Lower lobe of right lung (tissue), 2 donors: Measurements from ENCODE around the gene NGEF. TPM values are rescaled to one million over a fixed set of nuclear protein-coding genes. Genes with fewer than 3 reads are reported as not detected.

Experiments used
- ATAC-seq, 2 donors: fragments of 200-7000 bp; cut with Tn5 transposase; one replicate each; pipeline ENCODE4 v1.9.1; 2020 to 2022; ENCODE audit warnings: mild to moderate bottlenecking in 2 of 2, moderate library complexity in 2 of 2
- DNase-seq: peaks from one replicate; pipeline ENCODE4 v3.0.0-alpha.2; 2020
- H3K27ac ChIP-seq: fragments of 200-600 bp; one replicate; pipeline ENCODE4 v1.8.0; 2022
- H3K27me3 ChIP-seq: fragments of 200-600 bp; one replicate; pipeline ENCODE4 v1.8.0; 2022; ENCODE audit warnings: low read depth
- H3K36me3 ChIP-seq: fragments of 200-600 bp; one replicate; pipeline ENCODE4 v1.8.0; 2022; ENCODE audit warnings: mild to moderate bottlenecking
- H3K4me1 ChIP-seq: fragments of 200-600 bp; one replicate; pipeline ENCODE4 v1.8.0; 2022
- H3K4me3 ChIP-seq: fragments of 200-600 bp; one replicate; pipeline ENCODE4 v1.8.0; 2022; ENCODE audit warnings: mild to moderate bottlenecking
- H3K9me3 ChIP-seq: fragments of 200-600 bp; one replicate; pipeline ENCODE4 v1.8.0; 2022
- intact Hi-C: fragments of 100-400 bp; cut with DNase I; formaldehyde crosslinking; loops from one replicate; pipeline ENCODE4 v1.11.0; 2022
- total RNA-seq: library from RNA; stranded (reverse); fragmentation: NEBNext Ultra II Directional; extraction: Animal tissue kit (Norgen Biotek cat#: 25700); gene quantifications from one replicate; pipeline ENCODE4 v1.2.1, GENCODE V29; 2021
- TF ChIP-seq, protein P1 (sequence below): fragments of 200-600 bp; IDR thresholded peaks from one replicate; pipeline ENCODE4 v1.8.0; 2022; ENCODE audit warnings: antibody characterized with exemption, mild to moderate bottlenecking
- donor health status: DM: no; HTN: yes; CAD: no; lungs with severe emphysema.

NGEF gene
- total RNA-seq, 1 donor from 2014 or later, result 1.7 TPM

DNA sequence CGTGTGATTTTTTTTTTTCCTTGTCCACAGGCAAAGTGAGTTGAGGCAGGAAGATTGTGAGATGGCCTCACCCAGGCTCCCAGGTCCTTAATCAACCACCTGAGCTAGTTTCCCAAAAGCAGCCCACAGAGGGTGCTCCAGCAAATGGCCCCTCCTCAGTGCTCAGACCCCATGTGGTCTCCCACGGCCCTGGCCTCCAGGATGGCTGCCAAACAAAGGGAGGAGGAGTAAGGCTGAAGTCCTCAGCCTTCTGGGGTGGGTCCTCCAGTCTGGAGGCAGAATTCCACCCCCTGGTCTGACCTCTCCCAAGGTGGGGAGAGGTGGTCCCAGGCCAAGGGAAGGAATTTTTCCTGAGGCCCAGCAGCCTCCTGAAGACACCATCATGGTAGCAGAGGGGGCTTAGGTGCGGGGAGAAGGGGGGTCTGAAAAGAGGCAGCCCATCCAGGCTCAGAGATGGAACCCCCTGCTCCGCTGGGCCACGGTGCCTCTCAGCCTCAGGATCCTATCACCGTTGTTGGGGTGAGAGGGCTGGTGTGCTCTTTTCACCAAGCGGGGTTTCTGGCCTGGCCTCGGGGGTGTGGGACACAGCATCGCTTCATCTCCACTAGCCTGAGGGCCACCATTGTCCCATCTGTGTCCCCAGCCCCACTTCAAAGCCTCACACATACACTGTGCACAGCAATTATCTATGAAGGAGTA, 2.3 kb downstream of the NGEF start:
- Histone ChIP-seq H3K4me3 (no peak overlapping the region), H3K9me3 (no peaks in the 10 kb centered on the region), H3K27me3 (no peaks in the 10 kb centered on the region), H3K4me1 (peaks cover 9% of the 10 kb centered on the region), H3K36me3 (no peaks in the 10 kb centered on the region), H3K27ac (no peak overlapping the region)
- TF ChIP-seq, protein P1, sequence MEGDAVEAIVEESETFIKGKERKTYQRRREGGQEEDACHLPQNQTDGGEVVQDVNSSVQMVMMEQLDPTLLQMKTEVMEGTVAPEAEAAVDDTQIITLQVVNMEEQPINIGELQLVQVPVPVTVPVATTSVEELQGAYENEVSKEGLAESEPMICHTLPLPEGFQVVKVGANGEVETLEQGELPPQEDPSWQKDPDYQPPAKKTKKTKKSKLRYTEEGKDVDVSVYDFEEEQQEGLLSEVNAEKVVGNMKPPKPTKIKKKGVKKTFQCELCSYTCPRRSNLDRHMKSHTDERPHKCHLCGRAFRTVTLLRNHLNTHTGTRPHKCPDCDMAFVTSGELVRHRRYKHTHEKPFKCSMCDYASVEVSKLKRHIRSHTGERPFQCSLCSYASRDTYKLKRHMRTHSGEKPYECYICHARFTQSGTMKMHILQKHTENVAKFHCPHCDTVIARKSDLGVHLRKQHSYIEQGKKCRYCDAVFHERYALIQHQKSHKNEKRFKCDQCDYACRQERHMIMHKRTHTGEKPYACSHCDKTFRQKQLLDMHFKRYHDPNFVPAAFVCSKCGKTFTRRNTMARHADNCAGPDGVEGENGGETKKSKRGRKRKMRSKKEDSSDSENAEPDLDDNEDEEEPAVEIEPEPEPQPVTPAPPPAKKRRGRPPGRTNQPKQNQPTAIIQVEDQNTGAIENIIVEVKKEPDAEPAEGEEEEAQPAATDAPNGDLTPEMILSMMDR, result no peak
- DNase-seq (no peak), ATAC-seq (no peak)
- intact Hi-C loops, result no loop called here

DNA sequence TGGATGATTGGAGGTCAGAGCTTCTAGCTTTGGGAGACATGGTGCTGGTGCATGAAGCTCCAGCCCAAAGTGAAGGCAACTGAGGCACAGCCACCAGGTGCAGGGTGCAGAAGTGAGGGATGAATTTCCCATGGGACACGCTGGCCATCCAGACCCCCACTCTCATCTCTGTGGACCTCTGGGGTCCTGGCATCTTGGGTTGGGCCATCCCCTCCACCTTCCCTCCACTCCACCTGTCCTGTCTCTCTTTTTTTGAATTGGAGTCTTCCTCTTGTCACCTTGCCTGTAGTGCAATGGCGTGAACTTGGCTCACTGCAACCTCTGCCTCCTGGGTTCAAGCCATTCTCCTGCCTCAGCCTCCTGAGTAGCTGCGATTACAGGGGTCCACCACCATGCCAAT, 3.4 kb downstream of the NGEF start:
- DNase-seq, result no peak
- Histone ChIP-seq H3K9me3 (no peaks in the 10 kb centered on the region), H3K4me1 (peaks cover 9% of the 10 kb centered on the region), H3K27ac (no peak overlapping the region), H3K4me3 (no peak overlapping the region), H3K36me3 (no peaks in the 10 kb centered on the region), H3K27me3 (no peaks in the 10 kb centered on the region)
- TF ChIP-seq, protein P1, result no peak
- intact Hi-C loops, result no loop called here
- no peak for ATAC-seq

DNA sequence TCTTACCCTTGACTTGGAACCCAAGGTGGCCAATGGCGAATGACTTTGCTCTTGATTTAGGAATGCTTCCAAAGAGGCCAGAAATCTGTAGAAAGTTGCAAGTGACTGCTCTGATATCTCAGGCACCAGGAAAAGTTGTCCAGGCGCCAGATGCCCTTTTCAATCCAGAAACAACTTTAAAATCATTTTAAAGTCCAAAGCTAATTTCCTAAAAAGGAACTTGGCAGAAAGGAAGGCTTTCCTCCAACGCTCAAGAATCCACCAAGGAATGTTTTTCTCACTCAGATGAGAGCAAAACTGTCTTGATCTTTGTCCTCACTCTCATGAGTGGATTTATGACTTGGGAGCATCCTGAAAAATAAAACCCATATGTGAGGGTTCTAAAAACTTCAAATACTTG, 5.3 kb downstream of the NGEF start:
- ATAC-seq (no peak), DNase-seq (no peak)
- TF ChIP-seq, protein P1, result no peak
- H3K27me3 ChIP-seq, result no peaks in the 10 kb centered on the region
- peaks cover 9% of the 10 kb centered on the region for H3K4me1 ChIP-seq
- no peaks in the 10 kb centered on the region for H3K36me3 ChIP-seq
- no peaks in the 10 kb centered on the region for H3K9me3 ChIP-seq
- no peak overlapping the region for H3K4me3 ChIP-seq
- intact Hi-C loops, result no loop called here
- H3K27ac ChIP-seq, result no peak overlapping the region

DNA sequence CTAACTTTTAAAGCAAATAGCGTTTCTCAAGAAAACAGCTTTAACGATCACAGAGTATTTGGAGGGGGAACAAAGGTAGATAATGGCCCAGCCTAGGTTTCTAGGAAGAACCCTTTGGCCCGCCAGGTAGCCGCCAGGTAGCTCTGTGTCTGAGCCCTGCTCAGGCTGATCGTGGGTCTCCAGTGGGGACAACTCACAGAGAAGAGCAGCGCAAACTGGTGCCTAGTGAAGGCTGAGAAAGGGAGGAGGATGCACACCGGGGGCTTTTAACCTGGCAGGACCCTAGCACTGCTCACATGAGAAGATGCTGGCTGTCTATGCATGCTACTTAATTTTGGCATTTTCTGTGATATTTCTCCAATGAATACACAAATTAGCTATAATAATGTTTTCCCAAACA, 5.8 kb downstream of the NGEF start:
- Histone ChIP-seq H3K27ac (no peak overlapping the region), H3K36me3 (no peaks in the 10 kb centered on the region), H3K27me3 (no peaks in the 10 kb centered on the region), H3K4me3 (no peak overlapping the region), H3K4me1 (peaks cover 5% of the 10 kb centered on the region), H3K9me3 (no peaks in the 10 kb centered on the region)
- no peak for ATAC-seq
- DNase-seq, result no peak
- TF ChIP-seq, protein P1, result no peak
- intact Hi-C loops, result no loop called here

DNA sequence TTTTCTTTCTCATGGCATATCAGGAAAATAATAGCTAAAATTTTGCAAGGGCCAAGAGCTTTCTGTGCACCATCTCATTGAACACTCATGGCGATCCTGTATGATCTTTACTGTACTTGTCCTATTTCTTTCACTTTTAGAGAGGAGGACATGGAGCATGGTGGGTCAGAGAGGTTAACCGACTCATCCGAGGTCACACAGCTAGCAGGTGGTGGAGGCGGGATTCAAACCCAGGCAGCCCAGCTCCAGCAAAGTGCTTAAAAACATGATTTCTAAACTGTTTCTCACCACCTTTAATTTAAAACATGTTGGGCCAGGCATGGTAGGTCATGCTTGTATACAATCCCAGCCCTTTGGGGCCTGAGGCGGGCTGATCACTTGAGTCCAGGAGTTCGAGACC, 6.4 kb downstream of the NGEF start:
- no peak for DNase-seq
- TF ChIP-seq, protein P1, result no peak
- intact Hi-C loops, result no loop called here

More for the DNA sequence above, 6.4 kb downstream of the NGEF start:
- ATAC-seq, result no peak
- Histone ChIP-seq H3K27me3 (no peaks in the 10 kb centered on the region), H3K9me3 (no peaks in the 10 kb centered on the region), H3K4me3 (no peak overlapping the region), H3K27ac (no peak overlapping the region), H3K36me3 (no peaks in the 10 kb centered on the region), H3K4me1 (no peaks in the 10 kb centered on the region)
